ENCODE measurements around the gene ZNF189.

The ZNF189 gene

GRCh38 chr9:101354765-101355708 lies 43.6 kb upstream of the ZNF189 start:
- ChIA-PET CTCF (no interaction called here), POLR2A (no interaction called here)
- TF ChIP-seq CTCF (IDR thresholded peaks at IDR 0.05; ENCODE audit: control extremely low read depth, extremely low read depth, low read depth, missing control alignments): no peak
- DNase-seq (ENCODE audit: extremely low spot score): no peak

- POLR2A ChIA-PET: no interaction called here
- no peak for TF ChIP-seq CTCF (IDR thresholded peaks at IDR 0.05; ENCODE audit: control extremely low read depth, extremely low read depth, low read depth, missing control alignments)
- no peak for DNase-seq (ENCODE audit: extremely low spot score)
- CTCF ChIA-PET: no interaction called here
These were observed 42.0 kb upstream of the ZNF189 start for GRCh38 chr9:101356619-101357018.

- ChIA-PET POLR2A (no interaction called here), CTCF (no interaction called here)
- DNase-seq (ENCODE audit: extremely low spot score): no peak
- TF ChIP-seq CTCF (IDR thresholded peaks at IDR 0.05; ENCODE audit: control extremely low read depth, extremely low read depth, low read depth, missing control alignments): no peak
These were observed 39.0 kb upstream of the ZNF189 start for GRCh38 chr9:101359679-101360078.

- DNase-seq (ENCODE audit: extremely low spot score): no peak
- no peak for TF ChIP-seq CTCF (IDR thresholded peaks at IDR 0.05; ENCODE audit: control extremely low read depth, extremely low read depth, low read depth, missing control alignments)
- POLR2A ChIA-PET: no interaction called here
- CTCF ChIA-PET: no interaction called here
These were observed 38.0 kb upstream of the ZNF189 start for GRCh38 chr9:101360647-101361046.

GRCh38 chr9:101362450-101362849 lies 36.2 kb upstream of the ZNF189 start:
- no peak for DNase-seq (ENCODE audit: extremely low spot score)
- ChIA-PET CTCF (interaction anchor here (1.0 to 1.2 kb wide), 2 partner anchors 9 to 10 kb away, joined by 3 to 4 read pairs; no protein-coding TSS in a partner anchor), POLR2A (no interaction called here)
- no peak for TF ChIP-seq CTCF (IDR thresholded peaks at IDR 0.05; ENCODE audit: control extremely low read depth, extremely low read depth, low read depth, missing control alignments)

- TF ChIP-seq CTCF (IDR thresholded peaks at IDR 0.05; ENCODE audit: control extremely low read depth, extremely low read depth, low read depth, missing control alignments): no peak
- DNase-seq (ENCODE audit: extremely low spot score): no peak
- POLR2A ChIA-PET: no interaction called here
- CTCF ChIA-PET: interaction anchor here (1.4 kb wide), 1 partner anchor 53 kb away, joined by 3 read pairs; no protein-coding TSS in a partner anchor
These were observed 33.5 kb upstream of the ZNF189 start for GRCh38 chr9:101365181-101365580.

All from GM10248 (cell line).